ENCODE measurements around the gene HSD17B12.

DNA sequence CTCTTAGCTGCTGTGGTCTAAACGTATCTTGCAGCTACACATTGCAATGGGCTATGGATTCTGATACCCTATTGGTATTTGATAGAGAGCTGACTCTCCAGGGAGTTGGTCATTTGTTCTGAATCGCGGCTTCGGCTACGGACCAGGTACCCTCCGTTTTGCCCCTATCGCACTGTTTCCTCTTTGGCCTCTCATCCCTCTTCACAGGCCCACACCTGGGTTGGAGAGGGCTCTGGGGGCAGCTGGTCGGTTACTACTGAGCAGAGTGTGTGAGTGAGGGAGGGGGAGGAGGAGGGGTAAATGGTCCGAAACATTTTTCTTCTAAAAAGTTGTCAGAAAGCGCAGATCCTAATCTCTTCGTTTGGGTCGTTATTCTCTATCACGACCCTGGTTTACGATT is 48.8 kb upstream of the HSD17B12 start:
- TF ChIP-seq, protein P1, sequence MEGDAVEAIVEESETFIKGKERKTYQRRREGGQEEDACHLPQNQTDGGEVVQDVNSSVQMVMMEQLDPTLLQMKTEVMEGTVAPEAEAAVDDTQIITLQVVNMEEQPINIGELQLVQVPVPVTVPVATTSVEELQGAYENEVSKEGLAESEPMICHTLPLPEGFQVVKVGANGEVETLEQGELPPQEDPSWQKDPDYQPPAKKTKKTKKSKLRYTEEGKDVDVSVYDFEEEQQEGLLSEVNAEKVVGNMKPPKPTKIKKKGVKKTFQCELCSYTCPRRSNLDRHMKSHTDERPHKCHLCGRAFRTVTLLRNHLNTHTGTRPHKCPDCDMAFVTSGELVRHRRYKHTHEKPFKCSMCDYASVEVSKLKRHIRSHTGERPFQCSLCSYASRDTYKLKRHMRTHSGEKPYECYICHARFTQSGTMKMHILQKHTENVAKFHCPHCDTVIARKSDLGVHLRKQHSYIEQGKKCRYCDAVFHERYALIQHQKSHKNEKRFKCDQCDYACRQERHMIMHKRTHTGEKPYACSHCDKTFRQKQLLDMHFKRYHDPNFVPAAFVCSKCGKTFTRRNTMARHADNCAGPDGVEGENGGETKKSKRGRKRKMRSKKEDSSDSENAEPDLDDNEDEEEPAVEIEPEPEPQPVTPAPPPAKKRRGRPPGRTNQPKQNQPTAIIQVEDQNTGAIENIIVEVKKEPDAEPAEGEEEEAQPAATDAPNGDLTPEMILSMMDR (IDR thresholded peaks at IDR 0.05; ENCODE audit: low read length): no peak
- no peak for TF ChIP-seq EZH2 (IDR thresholded peaks at IDR 0.05; ENCODE audit: borderline replicate concordance, low read length)

Measured in OCI-LY1 (cell line).